Measurements from ENCODE around the gene DBNL.

Gene DBNL

GRCh38 chr7:44096326-44096881 is 51.9 kb downstream of the DBNL start:
- no peaks in the 10 kb centered on the region for H3K27me3 ChIP-seq (ENCODE audit: insufficient read depth, insufficient read length)
- H3K9ac ChIP-seq (ENCODE audit: insufficient read length, low read depth) = no peak overlapping the region
- no peaks in the 10 kb centered on the region for H3K36me3 ChIP-seq (ENCODE audit: insufficient read depth, insufficient read length, low read length)
- no peak for DNase-seq (ENCODE audit: low read depth, low spot score)
- no peaks in the 10 kb centered on the region for H3K9me3 ChIP-seq (ENCODE audit: insufficient read depth, low read length)
- no peak for TF ChIP-seq YY1 (IDR thresholded peaks at IDR 0.05; ENCODE audit: insufficient read depth, insufficient read length)
- TF ChIP-seq ZNF274 (IDR thresholded peaks at IDR 0.05; ENCODE audit: low read depth, low read length) = no peak
- TF ChIP-seq SUZ12 (IDR thresholded peaks at IDR 0.05; ENCODE audit: extremely low read depth, insufficient read depth, insufficient read length) = no peak
- no peak overlapping the region for H3K4me3 ChIP-seq (ENCODE audit: insufficient read length, low read depth)
- H3K4me1 ChIP-seq (ENCODE audit: insufficient read depth, insufficient read length) = peaks cover 9% of the 10 kb centered on the region

GRCh38 chr7:44097064-44097932 is 52.8 kb downstream of the DBNL start:
- TF ChIP-seq YY1 (IDR thresholded peaks at IDR 0.05; ENCODE audit: insufficient read depth, insufficient read length) (no peak), SUZ12 (IDR thresholded peaks at IDR 0.05; ENCODE audit: extremely low read depth, insufficient read depth, insufficient read length) (no peak), ZNF274 (IDR thresholded peaks at IDR 0.05; ENCODE audit: low read depth, low read length) (no peak)
- no peak for DNase-seq (ENCODE audit: low read depth, low spot score)
- no peak overlapping the region for H3K4me3 ChIP-seq (ENCODE audit: insufficient read length, low read depth)
- no peaks in the 10 kb centered on the region for H3K9me3 ChIP-seq (ENCODE audit: insufficient read depth, low read length)
- no peaks in the 10 kb centered on the region for H3K36me3 ChIP-seq (ENCODE audit: insufficient read depth, insufficient read length, low read length)
- peaks cover 5% of the 10 kb centered on the region for H3K27me3 ChIP-seq (ENCODE audit: insufficient read depth, insufficient read length)
- no peak overlapping the region for H3K9ac ChIP-seq (ENCODE audit: insufficient read length, low read depth)
- H3K4me1 ChIP-seq (ENCODE audit: insufficient read depth, insufficient read length) = peaks cover 9% of the 10 kb centered on the region

- no peak overlapping the region for H3K4me3 ChIP-seq (ENCODE audit: insufficient read length, low read depth)
- no peaks in the 10 kb centered on the region for H3K9me3 ChIP-seq (ENCODE audit: insufficient read depth, low read length)
- no peaks in the 10 kb centered on the region for H3K36me3 ChIP-seq (ENCODE audit: insufficient read depth, insufficient read length, low read length)
- H3K4me1 ChIP-seq (ENCODE audit: insufficient read depth, insufficient read length) = peaks cover 17% of the 10 kb centered on the region
- peaks cover 16% of the 10 kb centered on the region for H3K27me3 ChIP-seq (ENCODE audit: insufficient read depth, insufficient read length)
- DNase-seq (ENCODE audit: low read depth, low spot score) = no peak
- H3K9ac ChIP-seq (ENCODE audit: insufficient read length, low read depth) = no peak overlapping the region
- TF ChIP-seq SUZ12 (IDR thresholded peaks at IDR 0.05; ENCODE audit: extremely low read depth, insufficient read depth, insufficient read length) = no peak
Observed at GRCh38 chr7:44098092-44099068, 53.9 kb downstream of the DBNL start.

GRCh38 chr7:44099669-44100068 is 55.2 kb downstream of the DBNL start:
- no peak for DNase-seq (ENCODE audit: low read depth, low spot score)

GRCh38 chr7:44100458-44101302 is 56.2 kb downstream of the DBNL start:
- no peak overlapping the region for H3K4me3 ChIP-seq (ENCODE audit: insufficient read length, low read depth)
- no peaks in the 10 kb centered on the region for H3K9me3 ChIP-seq (ENCODE audit: insufficient read depth, low read length)
- peaks cover 29% of the 10 kb centered on the region for H3K27me3 ChIP-seq (ENCODE audit: insufficient read depth, insufficient read length)
- H3K9ac ChIP-seq (ENCODE audit: insufficient read length, low read depth) = no peak overlapping the region
- H3K4me1 ChIP-seq (ENCODE audit: insufficient read depth, insufficient read length) = peaks cover 26% of the 10 kb centered on the region
- H3K36me3 ChIP-seq (ENCODE audit: insufficient read depth, insufficient read length, low read length) = no peaks in the 10 kb centered on the region
- TF ChIP-seq ZNF274 (IDR thresholded peaks at IDR 0.05; ENCODE audit: low read depth, low read length) = no peak
- no peak for TF ChIP-seq SUZ12 (IDR thresholded peaks at IDR 0.05; ENCODE audit: extremely low read depth, insufficient read depth, insufficient read length)
- TF ChIP-seq YY1 (IDR thresholded peaks at IDR 0.05; ENCODE audit: insufficient read depth, insufficient read length) = no peak
- no peak for DNase-seq (ENCODE audit: low read depth, low spot score)

More at GRCh38 chr7:44099669-44100068, 55.2 kb downstream of the DBNL start:
- Histone ChIP-seq H3K36me3 (ENCODE audit: insufficient read depth, insufficient read length, low read length) (no peaks in the 10 kb centered on the region), H3K27me3 (ENCODE audit: insufficient read depth, insufficient read length) (peaks cover 21% of the 10 kb centered on the region), H3K9ac (ENCODE audit: insufficient read length, low read depth) (no peak overlapping the region), H3K4me3 (ENCODE audit: insufficient read length, low read depth) (no peak overlapping the region), H3K9me3 (ENCODE audit: insufficient read depth, low read length) (no peaks in the 10 kb centered on the region), H3K4me1 (ENCODE audit: insufficient read depth, insufficient read length) (peaks cover 20% of the 10 kb centered on the region)
- TF ChIP-seq SUZ12 (IDR thresholded peaks at IDR 0.05; ENCODE audit: extremely low read depth, insufficient read depth, insufficient read length) = no peak
- TF ChIP-seq ZNF274 (IDR thresholded peaks at IDR 0.05; ENCODE audit: low read depth, low read length) = no peak
- no peak for TF ChIP-seq YY1 (IDR thresholded peaks at IDR 0.05; ENCODE audit: insufficient read depth, insufficient read length)

GRCh38 chr7:44101303-44101965 is 56.9 kb downstream of the DBNL start:
- TF ChIP-seq ZNF274 (IDR thresholded peaks at IDR 0.05; ENCODE audit: low read depth, low read length) (no peak), YY1 (IDR thresholded peaks at IDR 0.05; ENCODE audit: insufficient read depth, insufficient read length) (no peak), SUZ12 (IDR thresholded peaks at IDR 0.05; ENCODE audit: extremely low read depth, insufficient read depth, insufficient read length) (no peak)
- Histone ChIP-seq H3K27me3 (ENCODE audit: insufficient read depth, insufficient read length) (peaks cover 35% of the 10 kb centered on the region), H3K36me3 (ENCODE audit: insufficient read depth, insufficient read length, low read length) (peaks cover 6% of the 10 kb centered on the region), H3K4me3 (ENCODE audit: insufficient read length, low read depth) (no peak overlapping the region), H3K9ac (ENCODE audit: insufficient read length, low read depth) (no peak overlapping the region), H3K4me1 (ENCODE audit: insufficient read depth, insufficient read length) (peaks cover 27% of the 10 kb centered on the region), H3K9me3 (ENCODE audit: insufficient read depth, low read length) (no peaks in the 10 kb centered on the region)
- DNase-seq (ENCODE audit: low read depth, low spot score) = no peak
